DMS114 treated with DMSO at 0.1 percent for 48 hours (cell line): Measurements from ENCODE around the gene C1orf116.

ENCODE experiments used
- DNase-seq: peaks from one replicate; lab custom pipeline; 2025; ENCODE audit not compliant: unreplicated experiment; lab: John Stamatoyannopoulos, UW

Gene C1orf116

DNA sequence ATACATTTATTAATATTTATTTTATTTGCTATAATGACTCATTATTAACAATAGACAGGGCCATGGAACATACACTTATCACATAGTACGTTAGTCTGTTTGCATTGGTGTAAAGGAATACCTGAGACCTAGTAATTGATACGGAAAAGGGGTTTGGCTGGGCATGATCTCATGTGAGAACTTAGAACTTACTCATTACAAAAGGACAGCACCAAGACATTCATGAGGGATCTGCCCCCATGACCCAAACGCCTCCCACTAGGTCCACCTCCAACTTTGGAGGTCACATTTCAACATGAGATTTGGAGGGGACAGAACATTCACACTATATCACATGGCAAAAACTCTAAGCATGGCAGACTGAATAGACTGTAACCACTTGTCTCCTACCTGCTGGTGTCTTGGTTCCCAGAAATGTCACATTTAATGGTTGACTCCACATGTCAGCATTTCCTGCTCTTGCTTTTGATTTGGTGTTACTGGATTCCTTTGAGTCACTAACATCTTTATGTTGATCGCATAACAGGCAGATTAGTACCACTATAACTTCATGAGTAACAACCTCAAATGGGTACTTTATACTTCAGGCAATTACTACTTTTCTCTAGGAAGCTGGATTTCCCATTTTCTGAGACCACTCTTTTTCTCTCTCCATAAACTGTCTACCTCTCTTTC is 3.5 kb upstream of the C1orf116 start:
- no peak for DNase-seq

DNA sequence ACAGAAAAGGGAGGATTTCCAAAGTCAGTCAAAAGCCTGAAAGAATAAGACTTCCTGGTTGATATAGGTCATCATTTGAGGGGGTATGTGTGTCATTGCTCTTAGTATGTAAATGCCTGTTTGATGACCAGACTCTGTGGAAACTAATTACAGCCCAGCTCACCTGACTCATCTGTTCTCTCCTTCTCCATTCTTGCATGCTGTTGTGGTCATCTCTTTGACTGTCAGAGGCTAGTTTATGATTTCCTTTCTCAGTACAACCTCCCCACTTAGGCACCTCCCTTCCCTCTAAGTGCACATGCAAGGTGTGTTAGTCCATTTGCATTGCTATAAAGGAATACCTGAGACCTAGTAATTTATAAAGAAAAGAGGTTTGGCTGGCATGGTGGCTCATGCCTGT is 2.4 kb upstream of the C1orf116 start:
- no peak for DNase-seq

DNA sequence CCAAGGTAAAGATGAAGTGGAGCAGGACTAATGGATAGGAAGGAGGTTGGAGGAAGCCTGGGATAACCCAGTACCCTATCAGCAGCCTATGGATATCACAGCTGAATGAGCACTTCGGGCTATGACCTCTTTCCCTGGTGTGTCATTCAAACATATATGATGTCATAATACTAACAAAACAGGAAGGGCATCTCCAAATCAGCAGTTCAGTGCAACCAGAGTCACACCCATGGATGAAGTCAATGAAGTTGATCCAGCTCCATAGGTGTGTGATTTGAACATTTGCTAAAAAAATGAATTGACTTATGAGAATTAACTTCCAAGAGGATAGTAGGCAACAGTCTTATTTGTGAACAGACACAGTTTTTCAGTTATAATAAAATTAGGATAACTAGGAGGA is 1.7 kb upstream of the C1orf116 start:
- DNase-seq = no peak

DNA sequence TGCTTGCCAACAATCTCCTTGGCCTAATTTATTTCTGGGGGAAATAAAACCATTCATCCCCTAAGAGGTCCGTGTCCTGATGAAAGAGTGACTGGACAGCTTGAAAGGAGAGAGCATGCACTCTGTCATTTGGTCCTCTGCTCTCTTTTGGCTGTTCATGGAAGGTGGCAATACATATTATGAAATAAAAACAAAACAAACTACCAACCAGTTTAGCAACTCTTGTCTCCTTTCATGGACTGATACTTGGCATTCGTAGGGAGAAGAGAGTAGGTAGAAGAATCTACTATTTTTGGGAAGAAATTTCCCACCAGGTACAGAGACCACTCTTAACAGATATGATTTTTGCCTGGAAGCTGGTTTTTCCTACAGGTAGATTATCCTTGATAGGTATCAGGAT is 746 bp upstream of the C1orf116 start:
- no peak for DNase-seq

DNA sequence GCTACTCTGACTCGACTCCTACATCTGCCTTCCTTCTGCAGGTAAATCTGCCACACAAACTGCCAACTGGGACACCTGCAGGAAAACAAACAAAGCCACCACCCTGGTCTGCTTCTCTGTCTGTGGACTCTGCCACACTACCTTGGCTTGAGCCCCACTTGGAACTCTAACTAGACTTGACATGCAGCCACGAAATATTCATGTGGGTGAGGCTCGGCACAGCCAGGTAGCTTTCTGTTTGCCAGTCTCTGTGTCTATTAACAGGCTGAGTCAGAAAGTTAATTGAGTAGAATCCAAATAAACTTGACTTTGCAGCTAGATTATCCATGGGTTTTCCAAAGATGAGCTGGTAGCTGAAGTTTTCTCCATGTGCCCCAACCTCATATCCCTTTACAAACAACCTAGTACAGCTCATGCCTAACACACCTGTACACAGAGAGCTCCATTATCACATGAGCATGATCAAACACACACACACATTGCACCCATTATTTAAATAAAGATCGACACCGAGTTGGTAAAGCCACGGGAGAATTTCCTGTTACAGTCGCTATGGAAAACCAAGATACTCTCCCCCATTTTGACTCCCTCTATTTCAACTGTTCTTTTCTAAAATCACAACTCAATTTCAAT is 808 bp downstream of the C1orf116 start:
- DNase-seq = no peak

DNA sequence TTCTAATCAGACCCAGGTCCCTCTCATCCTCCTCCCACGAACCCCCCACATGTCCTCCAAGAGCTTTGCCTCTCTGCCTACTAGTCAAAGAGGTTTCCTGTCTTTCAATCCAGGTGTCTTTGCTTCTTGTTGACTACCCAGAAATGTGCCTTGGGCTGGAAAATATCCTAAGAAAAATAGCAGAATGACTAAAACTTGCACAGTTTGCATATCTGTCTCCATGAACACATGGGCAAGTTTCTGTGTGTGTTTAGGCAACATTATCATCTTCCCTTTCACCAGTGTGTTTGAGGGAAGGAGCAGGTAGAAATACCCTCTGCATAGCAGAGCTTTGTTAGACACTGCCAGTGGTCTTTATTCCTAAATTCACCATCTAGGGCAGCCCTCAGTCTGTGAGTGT is 1.5 kb downstream of the C1orf116 start:
- no peak for DNase-seq

DNA sequence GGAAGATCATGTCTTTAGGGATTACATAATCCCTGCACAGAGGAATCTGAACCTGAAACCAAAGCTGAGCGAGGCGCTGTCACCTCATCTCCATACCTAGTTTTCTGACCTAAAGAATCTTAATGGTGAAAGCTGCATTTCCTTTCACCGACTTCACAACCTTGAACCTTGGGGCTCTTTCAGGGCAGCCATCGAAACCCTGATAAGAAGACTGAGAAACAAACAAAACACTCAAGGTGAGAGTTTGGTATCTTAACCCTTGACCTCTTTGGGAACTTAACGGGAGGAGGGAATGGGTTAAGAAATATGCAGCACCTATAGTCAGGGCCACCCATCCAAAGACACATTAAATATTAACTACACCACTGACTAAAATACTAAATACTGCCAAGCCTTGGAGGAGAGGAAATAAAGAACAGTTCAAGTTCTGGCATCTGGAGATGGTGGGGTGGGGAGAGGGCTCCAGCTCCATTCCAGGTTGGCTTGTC is 2.0 kb downstream of the C1orf116 start:
- no peak for DNase-seq

DNA sequence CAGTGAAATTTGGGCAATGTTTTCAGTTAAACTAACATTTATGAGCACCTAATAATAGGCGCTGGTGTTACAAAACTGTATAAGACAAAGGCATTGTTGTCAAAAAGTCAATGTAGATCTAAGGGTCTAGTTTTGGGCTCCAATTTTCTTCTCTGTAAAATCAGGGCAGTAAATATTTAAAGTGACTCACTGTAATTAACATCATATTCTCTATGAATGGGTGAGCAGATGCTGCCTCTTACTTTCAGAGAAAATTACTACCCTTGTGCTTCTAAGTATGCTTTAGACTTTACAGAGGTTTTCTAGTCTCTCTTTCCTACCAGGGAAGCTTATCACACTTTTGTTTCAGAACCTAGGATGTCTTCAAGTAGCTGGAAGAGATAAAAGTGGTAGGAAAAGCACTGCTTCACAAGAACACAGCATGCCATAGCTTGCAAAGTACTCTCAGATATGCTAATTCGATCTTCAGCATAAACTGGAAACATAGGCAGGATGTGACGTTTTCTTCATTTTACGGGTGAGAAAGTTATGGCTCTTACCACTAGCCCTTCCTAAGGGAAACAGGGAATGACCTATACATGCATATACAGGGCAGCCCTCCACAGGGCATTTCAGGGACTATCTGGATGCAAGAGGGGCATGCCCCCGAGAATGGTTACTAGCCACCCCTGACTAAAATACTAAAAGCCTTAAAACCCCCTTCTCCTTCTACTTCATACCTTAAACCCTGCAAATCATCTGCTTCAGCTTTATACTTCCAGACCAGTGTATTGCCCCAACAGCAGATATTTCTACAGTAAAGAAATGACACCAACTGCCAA is 2.6 kb downstream of the C1orf116 start:
- no peak for DNase-seq

DNA sequence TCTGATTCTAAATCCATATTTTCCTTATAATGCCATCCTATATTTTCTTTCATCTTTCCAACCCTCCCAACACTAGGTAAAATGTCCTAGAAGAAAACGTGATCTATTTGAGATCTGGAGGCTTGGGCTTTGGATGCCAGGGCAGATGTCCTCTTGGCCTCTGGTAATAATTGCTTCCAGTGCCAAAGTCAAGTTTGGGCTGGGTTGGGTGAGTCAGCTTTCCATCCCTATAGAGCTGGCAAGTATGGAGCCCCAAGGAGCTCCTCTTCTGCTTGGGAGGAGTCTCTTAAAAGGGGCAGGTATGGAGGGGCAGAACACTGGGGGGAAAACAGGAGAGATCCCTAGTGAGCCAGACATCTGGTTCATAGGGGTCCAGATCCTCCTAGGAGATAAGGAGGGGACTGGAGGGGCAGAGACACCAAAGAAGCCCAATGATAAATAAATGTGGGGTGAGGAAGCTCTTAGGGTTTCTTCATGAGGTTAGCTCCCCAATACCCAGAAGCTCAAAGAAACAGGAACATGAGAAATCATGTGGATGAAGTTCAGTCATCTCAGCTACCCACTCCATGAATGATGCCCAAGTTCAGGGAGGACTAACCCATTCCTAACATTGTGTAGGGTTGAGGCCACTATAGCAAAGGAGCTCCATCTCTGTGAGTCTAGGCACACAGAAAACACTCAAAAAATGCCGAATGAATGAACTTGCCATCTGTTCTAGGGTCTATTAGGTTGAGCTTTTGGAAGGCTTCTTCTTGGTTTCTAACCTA is 3.5 kb downstream of the C1orf116 start:
- DNase-seq = no peak

DNA sequence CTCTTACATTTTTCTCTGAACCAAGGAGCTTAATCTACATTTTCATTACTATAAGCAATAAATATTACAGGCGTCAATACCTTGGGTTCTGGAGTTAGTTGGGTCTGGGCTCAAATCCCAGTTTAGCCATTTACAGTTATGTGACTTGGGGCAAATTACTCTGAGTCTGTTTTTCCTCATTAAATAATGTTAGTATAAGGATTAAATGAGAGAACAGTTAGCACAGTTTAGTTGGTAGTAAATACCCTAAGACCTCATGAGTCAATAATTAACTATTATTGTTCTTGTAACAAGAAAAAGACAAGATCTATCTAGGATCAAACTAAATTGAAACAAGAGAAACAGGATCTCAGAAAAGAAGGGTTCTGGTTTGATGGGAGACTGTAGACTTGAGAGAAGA is 4.6 kb downstream of the C1orf116 start:
- DNase-seq = no peak

DNA sequence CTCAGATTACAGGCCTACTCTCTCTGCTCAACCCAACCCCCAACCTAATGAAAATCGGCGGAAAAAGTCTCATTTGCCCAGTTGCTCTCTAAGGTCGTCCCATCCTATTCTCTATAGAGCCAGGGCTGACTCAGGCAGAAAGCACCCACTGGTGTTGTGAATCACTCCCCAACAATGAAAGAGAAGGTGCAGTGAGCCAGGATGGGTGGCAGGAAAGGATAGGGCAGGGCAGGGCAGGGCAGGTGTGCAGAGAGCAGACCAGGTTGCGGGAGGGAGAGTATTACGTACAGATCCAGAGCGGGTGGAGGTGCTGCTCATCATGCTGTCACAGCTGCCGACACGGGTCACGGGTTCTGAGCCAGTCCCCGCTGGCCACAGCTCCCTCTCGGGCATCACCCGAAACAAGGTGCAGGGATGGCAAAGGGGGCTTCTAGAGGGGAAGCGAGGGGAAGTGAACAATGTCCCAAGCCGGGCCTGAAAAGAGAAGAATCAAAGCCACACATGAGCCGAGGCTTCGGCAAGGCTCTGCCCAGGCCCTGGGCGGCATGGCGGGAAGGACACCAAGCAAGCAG is 5.3 kb downstream of the C1orf116 start:
- DNase-seq = no peak

DNA sequence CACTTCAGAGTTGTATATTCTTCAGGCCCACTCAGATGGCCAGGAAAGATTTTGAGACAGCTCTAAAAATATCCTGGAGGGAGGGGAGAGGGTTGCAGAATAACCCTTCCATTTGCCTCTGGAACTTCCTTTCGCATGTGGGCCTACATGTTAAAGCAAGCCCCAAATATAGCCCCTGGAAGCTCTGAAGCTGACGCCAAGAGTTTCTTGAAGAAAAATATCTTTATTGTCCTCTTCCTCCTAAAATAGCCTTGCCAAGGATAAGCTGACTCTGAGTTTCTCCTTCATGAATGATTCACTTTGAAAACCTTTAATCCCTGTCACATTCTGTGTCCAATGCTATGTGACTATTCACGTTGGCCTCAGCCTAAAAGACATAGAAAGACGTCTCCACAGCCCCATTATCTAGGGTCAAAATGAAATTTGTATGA is 6.4 kb downstream of the C1orf116 start:
- no peak for DNase-seq

DNA sequence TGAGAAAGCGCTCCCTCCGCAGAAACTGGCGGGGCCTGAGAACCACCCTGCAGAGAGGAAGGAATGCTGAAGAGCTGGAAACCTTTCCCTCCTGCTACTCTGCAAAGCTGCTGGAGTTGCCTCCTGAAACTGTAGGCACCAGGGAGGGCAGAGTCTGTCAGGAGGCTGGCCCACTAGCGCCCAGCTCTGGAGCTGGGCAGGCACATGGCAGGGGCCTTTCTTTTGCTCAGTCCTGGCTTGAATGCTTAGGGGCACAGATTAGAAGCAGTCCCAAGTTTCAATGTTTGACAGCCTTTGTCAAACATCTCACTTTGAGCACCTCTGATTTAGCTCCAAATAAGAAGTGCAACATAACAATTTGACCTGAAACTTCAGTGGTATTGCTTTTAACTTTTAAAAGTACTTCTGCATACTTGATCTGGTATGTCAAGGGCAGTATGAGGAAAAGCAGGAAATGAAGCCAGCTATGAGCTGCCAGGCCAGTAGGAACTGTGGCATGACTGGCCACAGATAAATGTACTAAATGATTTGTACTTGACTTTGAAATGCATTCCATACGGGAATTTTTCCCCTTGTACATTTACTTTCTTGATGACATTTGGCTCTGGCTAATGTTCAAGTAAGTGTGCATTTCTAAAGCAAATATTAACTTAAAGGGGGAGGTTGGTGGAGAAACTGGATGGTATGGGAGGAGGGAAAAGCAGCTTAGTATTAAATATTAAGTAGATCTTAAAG is 7.2 kb downstream of the C1orf116 start:
- no peak for DNase-seq

DNA sequence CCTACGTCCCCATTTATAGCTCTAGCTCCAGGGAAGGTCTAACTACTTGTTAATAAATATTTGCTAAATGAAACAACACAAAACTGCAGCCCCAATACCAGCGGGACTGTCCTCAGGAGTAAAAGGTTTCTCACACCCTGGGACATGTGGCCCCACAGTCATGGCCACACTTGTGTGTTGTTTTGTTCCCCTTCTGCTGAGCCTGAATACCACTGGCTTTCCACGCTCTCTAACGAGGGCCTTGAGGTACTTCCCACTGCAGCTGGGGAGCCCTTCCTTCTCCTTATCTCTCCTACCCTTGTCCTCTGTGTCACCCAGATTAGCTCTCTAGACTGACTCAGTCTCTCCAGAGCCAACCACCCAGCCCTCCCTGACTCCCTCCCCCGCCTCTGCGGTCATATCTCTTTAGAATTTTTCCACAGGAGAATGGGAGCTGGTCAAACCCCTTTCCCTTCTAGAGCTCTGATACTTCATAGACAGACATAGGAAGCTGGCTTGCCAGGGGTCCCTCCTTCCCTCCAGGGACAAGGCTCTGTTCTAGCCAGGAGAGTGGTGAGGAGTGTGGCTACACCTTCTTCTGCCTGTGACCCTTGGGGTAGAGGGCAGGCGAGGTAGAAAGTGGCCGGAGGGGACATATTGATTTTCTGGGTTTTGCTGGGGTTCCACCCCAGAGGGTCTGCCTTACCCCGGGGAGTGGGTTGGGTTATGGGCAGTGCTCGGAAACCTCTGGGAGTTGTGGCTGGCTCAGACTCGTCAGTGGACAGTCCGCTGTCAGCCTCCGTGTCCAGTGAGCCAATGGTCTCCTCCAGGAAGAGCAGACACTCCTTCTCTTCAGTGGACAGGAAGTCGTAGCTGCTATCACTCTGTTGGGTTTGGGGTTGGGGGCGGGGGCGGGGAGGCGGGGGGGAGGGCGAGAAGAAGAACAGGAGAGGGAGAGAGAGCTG is 8.1 kb downstream of the C1orf116 start:
- DNase-seq = no peak

DNA sequence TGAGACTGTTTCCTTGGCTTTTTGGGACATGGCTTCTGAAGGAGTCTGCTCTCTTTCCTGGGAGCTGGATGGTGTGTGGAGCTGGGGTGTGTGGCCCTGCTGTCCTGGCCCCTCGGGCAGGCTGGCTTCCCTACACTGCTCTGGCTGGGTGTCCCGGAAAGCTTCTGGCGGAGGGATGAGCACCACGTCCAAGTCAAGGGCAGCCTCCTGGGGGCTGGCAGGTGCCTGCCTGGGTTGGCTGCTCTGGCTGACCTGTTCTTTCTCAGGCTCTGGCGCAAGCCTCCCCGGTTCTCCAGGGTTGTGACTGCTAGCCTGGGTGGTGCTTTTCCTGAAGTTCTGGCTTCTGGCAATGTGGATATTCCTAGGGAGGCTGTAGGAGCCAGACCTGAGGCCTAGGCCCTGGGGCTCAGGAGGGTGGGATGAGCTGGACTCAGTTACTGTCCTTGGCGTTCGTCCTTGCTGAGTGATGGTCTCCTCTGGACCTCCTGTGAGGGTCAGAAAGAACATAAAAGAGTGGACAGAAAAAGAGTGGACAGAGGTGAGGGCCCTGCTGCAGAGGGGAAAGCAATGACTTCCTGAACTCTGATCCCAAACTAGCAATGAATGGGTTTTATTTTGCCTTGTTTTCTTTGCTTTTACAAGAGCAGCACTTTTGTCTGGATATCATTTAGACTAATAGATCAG is 9.4 kb downstream of the C1orf116 start:
- DNase-seq = no peak

DNA sequence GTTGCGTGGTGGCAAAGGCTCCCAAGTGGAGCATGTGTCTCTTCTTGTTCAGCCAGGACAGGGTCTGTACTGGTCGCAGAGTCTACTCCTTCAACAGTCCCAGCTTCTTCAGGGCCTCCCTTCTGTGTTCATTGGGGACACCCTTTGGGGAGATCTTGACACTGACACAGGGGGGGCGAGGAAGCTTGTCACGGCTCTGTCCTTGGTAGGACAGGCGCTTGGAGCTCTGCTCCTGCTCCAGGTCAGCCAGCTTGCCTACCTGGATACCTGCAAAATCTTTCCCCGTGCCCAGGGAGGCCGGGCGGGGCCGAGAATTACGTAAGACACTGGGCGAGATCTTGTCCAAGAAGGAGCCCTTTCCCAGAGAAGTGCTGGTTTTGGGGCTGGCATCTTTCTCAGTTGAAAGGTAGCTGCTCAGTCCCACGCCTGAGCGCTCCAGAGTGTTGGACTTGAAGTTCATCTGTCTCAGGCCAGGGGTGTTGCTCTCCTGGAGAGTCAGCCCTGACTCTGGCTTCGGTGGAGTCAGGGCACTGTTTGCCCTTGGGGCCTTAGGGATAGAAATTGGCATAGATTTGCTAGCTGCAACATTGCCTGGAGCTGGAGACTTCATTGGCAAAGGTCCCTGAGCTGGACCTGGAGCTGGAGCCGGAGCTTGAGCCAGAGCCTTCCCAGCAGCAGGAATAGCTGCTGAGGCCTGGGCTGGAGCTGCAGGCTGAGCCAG is 10.5 kb downstream of the C1orf116 start:
- DNase-seq = no peak

DNA sequence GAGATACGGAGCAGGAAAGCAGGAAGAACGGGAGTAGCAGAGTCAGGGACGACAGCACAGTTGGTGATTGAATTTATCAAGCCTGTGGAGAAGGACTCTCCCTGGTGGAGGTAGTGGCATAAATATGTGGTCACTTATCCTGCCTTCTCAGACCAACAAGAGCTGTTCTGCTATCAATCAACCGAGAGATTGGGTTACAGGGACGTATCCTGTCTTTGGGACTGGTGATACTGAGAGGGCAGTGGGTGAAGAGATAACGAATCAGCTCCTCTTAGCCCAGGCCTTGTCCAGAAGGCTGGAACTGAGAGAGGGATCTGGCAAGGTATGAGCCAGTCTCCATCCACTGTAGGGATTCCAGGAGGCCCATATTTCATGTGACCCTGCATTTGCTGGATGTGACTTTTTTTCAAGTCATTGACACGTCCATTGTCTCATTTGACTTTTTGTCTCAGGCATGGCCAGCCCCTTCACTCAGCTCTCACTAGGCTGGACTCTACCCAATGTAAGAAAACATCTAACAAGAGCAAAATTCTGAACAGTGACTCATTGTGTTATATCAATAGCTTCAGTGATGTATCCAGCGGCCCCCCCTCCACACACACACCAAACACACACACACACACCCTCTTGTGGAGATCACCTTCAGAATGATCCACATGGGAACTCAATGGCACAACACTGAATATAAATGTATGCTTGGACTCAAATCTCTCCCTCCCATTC is 11.3 kb downstream of the C1orf116 start:
- no peak for DNase-seq
